H4 (cell line): ENCODE results near the gene TLDC2. TPM values are rescaled to one million over a fixed set of nuclear protein-coding genes. Genes with fewer than 3 reads are reported as not detected.

Experiments used
- DNase-seq: peaks from one replicate; pipeline ENCODE4 v3.0.0-alpha.2; 2015; ENCODE audit warnings: low spot score
- total RNA-seq: library from RNA; depleted of rRNA; stranded (reverse); fragments of >200 nt; shearing (Covaris generic); gene quantifications from 2 replicates; pipeline ENCODE4 v1.2.3, GENCODE V29; 2014

The TLDC2 gene
- total RNA-seq, 1 experiment from 2014 or later = not detected

- no peak for DNase-seq
These were observed 26.4 kb upstream of the TLDC2 start for GRCh38 chr20:36849333-36850065.

GRCh38 chr20:36850759-36851158 lies 25.2 kb upstream of the TLDC2 start:
- DNase-seq = no peak

GRCh38 chr20:36851490-36851889 lies 24.4 kb upstream of the TLDC2 start:
- DNase-seq = no peak

GRCh38 chr20:36852187-36852586 lies 23.8 kb upstream of the TLDC2 start:
- no peak for DNase-seq

- DNase-seq = no peak
These were observed 21.3 kb upstream of the TLDC2 start for GRCh38 chr20:36854348-36855240.

GRCh38 chr20:36855241-36855657 lies 20.7 kb upstream of the TLDC2 start:
- DNase-seq = no peak

GRCh38 chr20:36856195-36856594 lies 19.7 kb upstream of the TLDC2 start:
- DNase-seq = peak; percentile 51

GRCh38 chr20:36856691-36857635 lies 19.0 kb upstream of the TLDC2 start:
- peak; percentile 61 for DNase-seq

- DNase-seq = no peak
These were observed 16.7 kb upstream of the TLDC2 start for GRCh38 chr20:36859282-36859555.

- no peak for DNase-seq
These were observed 16.1 kb upstream of the TLDC2 start for GRCh38 chr20:36859700-36860330.

GRCh38 chr20:36860339-36860738 lies 15.6 kb upstream of the TLDC2 start:
- no peak for DNase-seq

GRCh38 chr20:36860811-36861624 lies 14.9 kb upstream of the TLDC2 start:
- DNase-seq = no peak

GRCh38 chr20:36861625-36861874 lies 14.4 kb upstream of the TLDC2 start:
- no peak for DNase-seq

- DNase-seq = peak; percentile 83
These were observed 13.8 kb upstream of the TLDC2 start for GRCh38 chr20:36861875-36862801.

GRCh38 chr20:36862857-36863668 lies 12.9 kb upstream of the TLDC2 start:
- DNase-seq = no peak

GRCh38 chr20:36865076-36865860 lies 10.7 kb upstream of the TLDC2 start:
- DNase-seq = no peak

GRCh38 chr20:36865861-36866149 lies 10.1 kb upstream of the TLDC2 start:
- DNase-seq = no peak

- no peak for DNase-seq
These were observed 9.8 kb upstream of the TLDC2 start for GRCh38 chr20:36866164-36866563.
